GM18520 (cell line): ENCODE measurements around the gene PAN3.
A peak's percentile ranks its signal among the peaks of the same experiment; 100 is the strongest.
"Not testable (repeated sequence)": the region's sequence is repeated elsewhere in the genome, so short reads cannot be mapped to it uniquely, and the experiment has no call there.

Source experiments
- ATAC-seq: cut with Tn5 transposase; IDR thresholded peaks from one replicate; pipeline ENCODE4 v1.9.1; 2021; ENCODE audit not compliant: unreplicated experiment

PAN3 gene

GRCh38 chr13:28131646-28132045 is 6.7 kb upstream of the PAN3 start:
- ATAC-seq, result no peak

- no peak for ATAC-seq
Observed at GRCh38 chr13:28136916-28137315, 1.4 kb upstream of the PAN3 start.

GRCh38 chr13:28137596-28137995 is 749 bp upstream of the PAN3 start:
- no peak for ATAC-seq

GRCh38 chr13:28138756-28139470 is 568 bp downstream of the PAN3 start:
- ATAC-seq, result peak; percentile 31

GRCh38 chr13:28140433-28141125 is 2.2 kb downstream of the PAN3 start:
- ATAC-seq, result no peak

GRCh38 chr13:28141542-28141941 is 3.2 kb downstream of the PAN3 start:
- not testable (repeated sequence) for ATAC-seq

GRCh38 chr13:28145049-28145448 is 6.7 kb downstream of the PAN3 start:
- no peak for ATAC-seq

- no peak for ATAC-seq
Observed at GRCh38 chr13:28147495-28147894, 9.2 kb downstream of the PAN3 start.

GRCh38 chr13:28159057-28159456 is 20.7 kb downstream of the PAN3 start:
- ATAC-seq, result no peak

- no peak for ATAC-seq
Observed at GRCh38 chr13:28161370-28161769, 23.0 kb downstream of the PAN3 start.

GRCh38 chr13:28163587-28163986 is 25.2 kb downstream of the PAN3 start:
- ATAC-seq, result no peak

GRCh38 chr13:28166257-28166656 is 27.9 kb downstream of the PAN3 start:
- ATAC-seq, result no peak

GRCh38 chr13:28171266-28171665 is 32.9 kb downstream of the PAN3 start:
- no peak for ATAC-seq

- ATAC-seq, result no peak
Observed at GRCh38 chr13:28172947-28173346, 34.6 kb downstream of the PAN3 start.

- no peak for ATAC-seq
Observed at GRCh38 chr13:28173793-28174192, 35.4 kb downstream of the PAN3 start.

GRCh38 chr13:28177327-28177726 is 39.0 kb downstream of the PAN3 start:
- no peak for ATAC-seq

GRCh38 chr13:28177877-28178276 is 39.5 kb downstream of the PAN3 start:
- ATAC-seq, result no peak

GRCh38 chr13:28179974-28180373 is 41.6 kb downstream of the PAN3 start:
- ATAC-seq, result no peak

GRCh38 chr13:28181413-28181812 is 43.1 kb downstream of the PAN3 start:
- no peak for ATAC-seq

- no peak for ATAC-seq
Observed at GRCh38 chr13:28185256-28185655, 46.9 kb downstream of the PAN3 start.

GRCh38 chr13:28199089-28199488 is 60.7 kb downstream of the PAN3 start:
- ATAC-seq, result no peak

GRCh38 chr13:28204043-28204442 is 65.7 kb downstream of the PAN3 start:
- ATAC-seq, result no peak
